Hepatocyte (in vitro differentiated cells): ENCODE results near the gene CDKN1A. TPM values are rescaled to one million over a fixed set of nuclear protein-coding genes. Genes with fewer than 3 reads are reported as not detected.

ENCODE experiments used
- DNase-seq: peaks from one replicate; pipeline ENCODE4 v3.0.0-alpha.2; 2016; ENCODE audit warnings: low spot score
- H2AFZ ChIP-seq: fragments of 200-600 bp; sonication (generic); 2 replicates; pipeline ENCODE4 v1.6.0; 2016; ENCODE audit warnings: antibody characterized with exemption, mild to moderate bottlenecking
- H3K27ac ChIP-seq: fragments of 200-600 bp; sonication (generic); 2 replicates; pipeline ENCODE4 v1.5.1; 2016; ENCODE audit warnings: mild to moderate bottlenecking
- H3K27me3 ChIP-seq: fragments of 200-600 bp; sonication (generic); 2 replicates; pipeline ENCODE4 v1.6.1; 2016
- H3K36me3 ChIP-seq: fragments of 200-600 bp; sonication (generic); replicated peaks from 2 replicates; pipeline ENCODE4 v1.5.1; 2016; ENCODE audit warnings: low read depth; ENCODE audit not compliant: insufficient read depth
- H3K4me1 ChIP-seq: fragments of 200-600 bp; sonication (generic); 2 replicates; pipeline ENCODE4 v1.5.1; 2016; ENCODE audit warnings: mild to moderate bottlenecking, moderate library complexity; ENCODE audit not compliant: insufficient read depth
- H3K4me2 ChIP-seq: fragments of 200-600 bp; sonication (generic); 2 replicates; pipeline ENCODE4 v1.6.0; 2016
- H3K4me3 ChIP-seq: fragments of 200-600 bp; sonication (generic); 2 replicates; pipeline ENCODE4 v1.5.1; 2016; ENCODE audit warnings: mild to moderate bottlenecking
- H3K79me2 ChIP-seq: fragments of 200-600 bp; sonication (generic); 2 replicates; pipeline ENCODE4 v1.6.0; 2017; ENCODE audit warnings: mild to moderate bottlenecking
- H3K9me2 ChIP-seq: fragments of 200-600 bp; sonication (generic); replicated peaks from 2 replicates; pipeline ENCODE4 v1.6.0; 2017; ENCODE audit warnings: mild to moderate bottlenecking; ENCODE audit not compliant: insufficient read depth
- H3K9me3 ChIP-seq: fragments of 200-600 bp; sonication (generic); 2 replicates; pipeline ENCODE4 v1.5.1; 2016; ENCODE audit warnings: low read depth, mild to moderate bottlenecking
- H4K20me1 ChIP-seq: fragments of 200-600 bp; sonication (generic); 2 replicates; pipeline ENCODE4 v1.6.0; 2016; ENCODE audit warnings: mild to moderate bottlenecking; ENCODE audit not compliant: insufficient read depth, poor library complexity, severe bottlenecking
- EZH2 ChIP-seq: fragments of 200-600 bp; sonication (generic); IDR thresholded peaks from 2 replicates; pipeline ENCODE4 v1.6.1; 2016; ENCODE audit warnings: antibody characterized with exemption, mild to moderate bottlenecking, borderline replicate concordance
- EZH2phosphoT487 ChIP-seq: fragments of 200-600 bp; sonication (generic); IDR thresholded peaks from one replicate; pipeline ENCODE4 v1.6.1; 2018; ENCODE audit warnings: antibody characterized with exemption, mild to moderate bottlenecking, low read depth, moderate library complexity; ENCODE audit not compliant: unreplicated experiment, severe bottlenecking
- WGBS: methylation state at CpG from one replicate; pipeline ENCODE4 v1.1.6; 2016; ENCODE audit warnings: low lambda C conversion rate; ENCODE audit errors: missing lambda C conversion rate; 5-methylcytosine and 5-hydroxymethylcytosine counted together
- polyA plus RNA-seq: library from polyadenylated mRNA; unstranded; fragments of >200 nt; fragmentation: Nextera tagmentation; extraction: Ambion mirVana; gene quantifications from 2 replicates; pipeline ENCODE4 v1.2.1, GENCODE V29; 2016
- total RNA-seq: library from RNA; depleted of rRNA; stranded (reverse); fragments of >200 nt; gene quantifications from 2 replicates; pipeline ENCODE4 v1.2.3, GENCODE V29; 2014
- TF ChIP-seq, protein P1 (sequence below): fragments of 200-600 bp; sonication (generic); IDR thresholded peaks from 2 replicates; pipeline ENCODE4 v1.5.1; 2016; ENCODE audit warnings: antibody characterized with exemption, mild to moderate bottlenecking; ENCODE audit not compliant: poor library complexity

CDKN1A gene
- total and polyA plus RNA-seq, 2 experiments from 2014 or later: 246 to 344 TPM

DNA sequence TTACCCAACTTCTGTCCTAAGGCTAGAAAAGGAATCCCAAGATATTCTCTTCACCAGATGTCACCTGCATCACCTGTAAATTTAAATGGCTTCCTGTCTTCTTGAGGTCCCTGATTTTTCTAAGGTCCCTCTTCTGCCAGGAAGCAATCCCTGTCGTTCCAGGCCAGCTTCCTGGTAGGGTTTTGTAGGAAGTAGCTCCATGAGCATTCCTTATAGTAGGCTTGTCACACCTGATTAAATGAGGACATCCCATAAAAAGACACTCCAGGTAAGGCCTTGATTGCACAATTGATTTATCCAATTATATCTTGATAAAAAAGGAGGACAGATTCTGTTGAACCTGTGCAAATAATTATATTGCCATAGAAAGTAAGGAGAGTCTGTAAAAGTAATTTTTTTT lies 27.8 kb downstream of the CDKN1A start:
- Histone ChIP-seq H3K27me3 (no peaks in the 10 kb centered on the region), H4K20me1 (no peaks in the 10 kb centered on the region), H3K9me3 (no peaks in the 10 kb centered on the region), H3K79me2 (no peaks in the 10 kb centered on the region), H3K4me2 (no peak overlapping the region), H3K27ac (no peak overlapping the region), H3K9me2 (no peaks in the 10 kb centered on the region), H3K4me3 (no peak overlapping the region), H3K36me3 (no peaks in the 10 kb centered on the region), H3K4me1 (no peaks in the 10 kb centered on the region), H2AFZ (no peak overlapping the region)
- no peak for DNase-seq
- 65% methylated on average over 1 of the region's 1 CpG for WGBS
- TF ChIP-seq EZH2 (no peak), EZH2phosphoT487 (no peak)
- TF ChIP-seq, protein P1, sequence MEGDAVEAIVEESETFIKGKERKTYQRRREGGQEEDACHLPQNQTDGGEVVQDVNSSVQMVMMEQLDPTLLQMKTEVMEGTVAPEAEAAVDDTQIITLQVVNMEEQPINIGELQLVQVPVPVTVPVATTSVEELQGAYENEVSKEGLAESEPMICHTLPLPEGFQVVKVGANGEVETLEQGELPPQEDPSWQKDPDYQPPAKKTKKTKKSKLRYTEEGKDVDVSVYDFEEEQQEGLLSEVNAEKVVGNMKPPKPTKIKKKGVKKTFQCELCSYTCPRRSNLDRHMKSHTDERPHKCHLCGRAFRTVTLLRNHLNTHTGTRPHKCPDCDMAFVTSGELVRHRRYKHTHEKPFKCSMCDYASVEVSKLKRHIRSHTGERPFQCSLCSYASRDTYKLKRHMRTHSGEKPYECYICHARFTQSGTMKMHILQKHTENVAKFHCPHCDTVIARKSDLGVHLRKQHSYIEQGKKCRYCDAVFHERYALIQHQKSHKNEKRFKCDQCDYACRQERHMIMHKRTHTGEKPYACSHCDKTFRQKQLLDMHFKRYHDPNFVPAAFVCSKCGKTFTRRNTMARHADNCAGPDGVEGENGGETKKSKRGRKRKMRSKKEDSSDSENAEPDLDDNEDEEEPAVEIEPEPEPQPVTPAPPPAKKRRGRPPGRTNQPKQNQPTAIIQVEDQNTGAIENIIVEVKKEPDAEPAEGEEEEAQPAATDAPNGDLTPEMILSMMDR: no peak

GRCh38 chr6:36712816-36713215 lies 34.3 kb downstream of the CDKN1A start:
- Histone ChIP-seq H3K9me2 (no peaks in the 10 kb centered on the region), H3K4me2 (no peak overlapping the region), H3K27ac (no peak overlapping the region), H3K36me3 (no peaks in the 10 kb centered on the region), H3K79me2 (no peaks in the 10 kb centered on the region), H3K4me3 (no peak overlapping the region), H3K27me3 (no peaks in the 10 kb centered on the region), H2AFZ (no peak overlapping the region), H4K20me1 (no peaks in the 10 kb centered on the region), H3K4me1 (no peaks in the 10 kb centered on the region), H3K9me3 (no peaks in the 10 kb centered on the region)
- no peak for DNase-seq
- TF ChIP-seq EZH2phosphoT487: no peak
- no peak for TF ChIP-seq EZH2
- TF ChIP-seq, protein P1: no peak
- 94% methylated on average over 4 of the region's 4 CpGs for WGBS

DNA sequence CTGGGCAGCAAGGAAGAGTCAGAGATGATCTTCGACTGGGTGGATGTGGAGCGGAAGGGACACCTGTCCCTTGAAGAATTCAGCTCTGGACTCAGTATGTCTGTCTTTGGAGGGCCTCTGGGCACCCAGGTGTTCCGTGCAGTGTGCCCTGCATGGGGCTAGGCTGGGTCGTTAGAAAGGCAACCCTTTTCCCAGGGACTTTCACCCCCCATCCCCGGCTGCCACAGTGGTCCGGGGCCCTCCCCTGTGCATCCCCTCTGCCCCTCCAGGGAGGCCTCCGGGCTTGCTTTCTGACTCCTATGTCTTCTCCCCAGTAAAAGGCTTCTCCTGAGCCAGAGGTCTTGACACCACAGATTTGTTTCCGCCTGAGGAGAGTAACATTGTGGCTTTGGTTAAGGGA lies 35.3 kb downstream of the CDKN1A start:
- no peaks in the 10 kb centered on the region for H3K36me3 ChIP-seq
- H3K79me2 ChIP-seq: no peaks in the 10 kb centered on the region
- TF ChIP-seq EZH2phosphoT487: no peak
- TF ChIP-seq, protein P1: no peak
- TF ChIP-seq EZH2: no peak
- no peaks in the 10 kb centered on the region for H3K9me2 ChIP-seq
- H4K20me1 ChIP-seq: no peaks in the 10 kb centered on the region
- no peaks in the 10 kb centered on the region for H3K27me3 ChIP-seq
- no peak overlapping the region for H3K4me2 ChIP-seq
- DNase-seq: no peak
- 87% methylated on average over 8 of the region's 8 CpGs for WGBS
- no peak overlapping the region for H3K4me3 ChIP-seq
- H2AFZ ChIP-seq: no peak overlapping the region
- H3K9me3 ChIP-seq: no peaks in the 10 kb centered on the region
- no peak overlapping the region for H3K27ac ChIP-seq
- H3K4me1 ChIP-seq: no peaks in the 10 kb centered on the region

DNA sequence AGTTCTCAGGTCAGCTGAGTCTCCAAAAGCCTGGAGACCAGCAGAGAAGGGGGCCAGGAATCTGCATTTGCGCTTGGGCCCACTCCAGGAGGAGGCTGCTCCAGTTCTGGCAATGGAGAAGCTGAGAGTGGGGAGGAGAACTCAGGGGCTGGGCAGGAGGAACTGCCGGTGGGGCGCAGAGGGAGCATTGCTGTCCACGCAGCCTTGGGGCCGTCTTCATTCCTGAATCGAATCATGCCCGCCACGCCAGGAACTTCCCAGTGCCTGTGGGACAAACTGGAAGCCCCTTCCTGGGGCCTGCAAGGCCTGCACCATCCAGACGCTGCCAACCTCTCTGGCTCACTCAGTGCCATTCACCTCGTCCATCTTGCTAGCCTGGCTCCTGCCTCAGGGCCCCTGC lies 36.0 kb downstream of the CDKN1A start:
- Histone ChIP-seq H3K36me3 (no peaks in the 10 kb centered on the region), H3K27ac (no peak overlapping the region), H3K4me1 (no peaks in the 10 kb centered on the region), H4K20me1 (no peaks in the 10 kb centered on the region), H3K79me2 (no peaks in the 10 kb centered on the region), H2AFZ (no peak overlapping the region), H3K9me3 (no peaks in the 10 kb centered on the region), H3K9me2 (no peaks in the 10 kb centered on the region), H3K4me3 (no peak overlapping the region), H3K4me2 (no peak overlapping the region), H3K27me3 (no peaks in the 10 kb centered on the region)
- no peak for TF ChIP-seq EZH2phosphoT487
- TF ChIP-seq, protein P1: no peak
- TF ChIP-seq EZH2: no peak
- DNase-seq: no peak
- WGBS: 88% methylated on average over 10 of the region's 10 CpGs
